ENCODE data around the gene TWF2. TPM values are rescaled to one million over a fixed set of nuclear protein-coding genes. Genes with fewer than 3 reads are reported as not detected.
"Not testable (repeated sequence)": the region's sequence is repeated elsewhere in the genome, so short reads cannot be mapped to it uniquely, and the experiment has no call there.

The TWF2 gene
- 10 to 100 TPM; 19.8 to 49.3 (median 30.3) TPM for total RNA-seq

GRCh38 chr3:52238761-52239701, at the start of gene TWF2:
TWF2 (minus strand) TSS chr3:52239158; CDS start chr3:52239016, 142 bp downstream.
- Histone ChIP-seq H3K4me1 (replicated peaks in 1 of 2) (peaks cover 34 to 35% of the 10 kb centered on the region in 2 donors), H3K4me3 (peak within 1 kb of the TSS; percentile 60 to 96 (median 80)), H3K27ac (peak within 1 kb of the TSS; percentile 82 to 93)
- in situ Hi-C loops (cut with MboI; ENCODE audit: low pct_unique_long_range_greater_than_20kb in 2 of 9, low sequenced_read_pairs in 9 of 9, unreplicated experiment in 9 of 9) = no loop called here
- 0 to 20% (median 0%) methylated on average over 1 to 7 of the region's 92 CpGs; no CpG with 5 or more reads in 4 of the 10 experiments for WGBS, 10 experiments
- peak; percentile 54 to 88 (median 84) for ATAC-seq (replicated peaks in 6 of 8)

DNA sequence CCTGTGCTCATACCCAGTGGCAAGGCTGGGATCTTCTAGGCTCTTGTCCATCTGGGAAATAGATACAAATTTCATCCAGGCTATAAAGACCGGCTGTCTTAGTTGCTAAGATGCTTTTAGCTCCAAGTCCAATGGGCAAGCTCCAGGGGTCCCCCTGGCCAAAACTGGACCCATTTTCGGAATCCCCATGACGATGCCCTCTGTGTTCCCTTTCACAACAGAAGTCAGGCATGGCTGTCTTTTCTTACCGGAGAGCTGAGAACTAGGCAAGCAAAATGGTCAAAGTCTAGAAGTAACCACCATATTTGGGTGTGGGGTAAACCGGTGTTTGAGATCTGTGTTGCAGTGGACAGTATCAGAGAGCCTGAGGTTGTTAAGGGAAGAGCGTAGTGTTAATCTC, 49.7 kb upstream of the TWF2 start:
- WGBS, 10 experiments = 60 to 100% (median 94%) methylated on average over 1 to 5 of the region's 6 CpGs; no CpG with 5 or more reads in 1 of the 10 experiments

GRCh38 chr3:52286777-52287110, 47.8 kb upstream of the TWF2 start:
- WGBS, 10 experiments = 50 to 84% (median 62%) methylated on average over 2 to 7 of the region's 8 CpGs; no CpG with 5 or more reads in 3 of the 10 experiments
- Histone ChIP-seq H3K4me3 (peak overlapping the region; percentile 42 to 83 (median 60)), H3K27ac (peak overlapping the region; percentile 100), H3K4me1 (replicated peaks in 1 of 2) (peaks cover 10 to 44% of the 10 kb centered on the region in 2 donors)
- in situ Hi-C loops (cut with MboI; ENCODE audit: low pct_unique_long_range_greater_than_20kb in 2 of 9, low sequenced_read_pairs in 9 of 9, unreplicated experiment in 9 of 9) = loop anchor here in 1 of 9 experiments (5.0 kb wide), 1 partner anchor 56 kb away; no protein-coding TSS in a partner anchor
- no peak for ATAC-seq (replicated peaks in 6 of 8)

More for the DNA sequence above, 49.7 kb upstream of the TWF2 start:
- ATAC-seq (replicated peaks in 6 of 8) = no peak
- in situ Hi-C loops (cut with MboI; ENCODE audit: low pct_unique_long_range_greater_than_20kb in 2 of 9, low sequenced_read_pairs in 9 of 9, unreplicated experiment in 9 of 9) = loop anchor here in 1 of 9 experiments (5.0 kb wide), 1 partner anchor 54 kb away; no protein-coding TSS in a partner anchor
- Histone ChIP-seq H3K4me1 (replicated peaks in 1 of 2) (peaks cover 10 to 36% of the 10 kb centered on the region in 2 donors), H3K27ac (peak overlapping the region; percentile 100), H3K4me3 (peak overlapping the region in 2 of 5 donors; percentile 51 to 60)

- WGBS, 10 experiments = 60 to 94% (median 89%) methylated on average over 1 to 3 of the region's 4 CpGs; no CpG with 5 or more reads in 4 of the 10 experiments
- H3K4me3 ChIP-seq; ATAC-seq (replicated peaks in 6 of 8); in situ Hi-C loops (cut with MboI; ENCODE audit: low pct_unique_long_range_greater_than_20kb in 2 of 9, low sequenced_read_pairs in 9 of 9, unreplicated experiment in 9 of 9): not testable (repeated sequence)
- peaks cover 26 to 61% of the 10 kb centered on the region in 2 donors for H3K4me1 ChIP-seq (replicated peaks in 1 of 2)
- peak overlapping the region in 1 of 2 donors; percentile 100 for H3K27ac ChIP-seq
Measured at GRCh38 chr3:52284051-52284450, 45.1 kb upstream of the TWF2 start.

DNA sequence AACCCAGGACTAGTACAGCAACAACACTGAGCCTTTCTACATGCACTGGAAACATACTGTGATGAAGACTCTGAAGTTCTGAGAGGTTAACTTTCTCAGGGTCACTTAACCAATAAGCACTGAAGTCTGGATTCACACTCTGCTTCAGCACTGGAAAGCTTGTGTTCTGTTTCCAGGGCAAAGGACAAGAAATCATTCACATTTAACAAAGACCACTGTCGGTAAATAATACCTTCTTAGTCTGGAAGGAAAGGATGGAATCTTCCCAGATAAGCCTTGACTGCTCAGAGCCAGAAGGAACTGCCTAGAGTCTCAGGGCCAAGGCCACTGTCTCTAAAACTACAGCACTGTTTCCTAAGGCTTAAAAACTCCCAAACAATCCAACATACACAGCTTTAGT, 44.3 kb upstream of the TWF2 start:
- in situ Hi-C loops (cut with MboI; ENCODE audit: low pct_unique_long_range_greater_than_20kb in 2 of 9, low sequenced_read_pairs in 9 of 9, unreplicated experiment in 9 of 9) = no loop called here
- Histone ChIP-seq H3K27ac (peak overlapping the region in 1 of 2 donors; percentile 100), H3K4me1 (replicated peaks in 1 of 2) (peaks cover 21 to 55% of the 10 kb centered on the region in 2 donors), H3K4me3 (no peak overlapping the region)
- WGBS, 10 experiments = 0 to 100% (median 36%) methylated on average over 1 of the region's 1 CpG; no CpG with 5 or more reads in 4 of the 10 experiments
- ATAC-seq (replicated peaks in 6 of 8) = no peak

DNA sequence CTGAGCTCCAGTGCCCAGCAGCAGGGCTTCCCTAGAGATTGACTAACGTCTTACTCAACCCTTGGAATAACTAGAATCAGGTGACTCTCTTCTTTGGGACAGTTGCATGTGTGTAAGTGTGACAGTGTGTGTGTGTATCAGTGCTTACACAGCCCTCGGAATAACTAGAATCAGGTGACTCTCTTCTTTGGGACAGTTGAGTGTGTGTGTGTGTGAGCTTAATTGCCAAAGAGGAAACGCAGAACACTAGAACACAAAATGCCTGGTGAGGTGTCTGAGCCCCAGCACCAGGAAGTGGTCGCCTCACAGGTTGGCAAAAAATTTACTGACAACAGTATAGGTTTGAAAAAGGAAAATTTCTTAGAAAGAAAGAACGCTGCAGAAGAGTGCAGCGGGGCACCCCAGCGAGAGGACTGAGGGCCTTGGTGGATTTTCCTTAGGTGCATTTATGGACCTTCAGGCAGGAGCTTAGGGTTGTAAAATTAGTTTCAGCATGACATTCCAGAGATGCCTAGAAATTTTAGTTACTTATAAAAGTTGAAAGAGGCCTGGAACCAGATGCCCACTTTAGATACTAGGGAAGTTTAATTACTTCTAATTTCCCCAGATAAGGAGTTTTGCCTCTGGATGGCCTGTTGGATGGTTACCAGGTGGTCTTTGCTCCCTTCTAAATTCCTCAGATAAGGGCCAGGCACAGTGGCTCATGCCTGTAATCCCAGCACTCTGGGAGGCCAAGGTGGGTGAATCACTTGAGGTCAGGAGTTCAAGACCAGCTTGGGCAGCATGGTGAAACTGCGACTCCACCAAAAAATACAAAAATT, 43.2 kb upstream of the TWF2 start:
- peaks cover 21 to 55% of the 10 kb centered on the region in 2 donors for H3K4me1 ChIP-seq (replicated peaks in 1 of 2)
- in situ Hi-C loops (cut with MboI; ENCODE audit: low pct_unique_long_range_greater_than_20kb in 2 of 9, low sequenced_read_pairs in 9 of 9, unreplicated experiment in 9 of 9) = no loop called here
- H3K4me3 ChIP-seq = no peak overlapping the region
- H3K27ac ChIP-seq = no peak overlapping the region
- WGBS, 10 experiments = 28 to 94% (median 85%) methylated on average over 1 to 8 of the region's 8 CpGs
- no peak for ATAC-seq (replicated peaks in 6 of 8)

GRCh38 chr3:52280050-52280461, 41.1 kb upstream of the TWF2 start:
- Histone ChIP-seq H3K4me3 (no peak overlapping the region), H3K4me1 (replicated peaks in 1 of 2) (peaks cover 28 to 37% of the 10 kb centered on the region in 2 donors), H3K27ac (peak overlapping the region; percentile 97)
- WGBS, 10 experiments = 5 to 53% (median 39%) methylated on average over 2 to 6 of the region's 6 CpGs
- in situ Hi-C loops (cut with MboI; ENCODE audit: low pct_unique_long_range_greater_than_20kb in 2 of 9, low sequenced_read_pairs in 9 of 9, unreplicated experiment in 9 of 9) = no loop called here
- peak in 7 of 8 experiments; percentile 1 to 18 (median 12) for ATAC-seq (replicated peaks in 6 of 8)

DNA sequence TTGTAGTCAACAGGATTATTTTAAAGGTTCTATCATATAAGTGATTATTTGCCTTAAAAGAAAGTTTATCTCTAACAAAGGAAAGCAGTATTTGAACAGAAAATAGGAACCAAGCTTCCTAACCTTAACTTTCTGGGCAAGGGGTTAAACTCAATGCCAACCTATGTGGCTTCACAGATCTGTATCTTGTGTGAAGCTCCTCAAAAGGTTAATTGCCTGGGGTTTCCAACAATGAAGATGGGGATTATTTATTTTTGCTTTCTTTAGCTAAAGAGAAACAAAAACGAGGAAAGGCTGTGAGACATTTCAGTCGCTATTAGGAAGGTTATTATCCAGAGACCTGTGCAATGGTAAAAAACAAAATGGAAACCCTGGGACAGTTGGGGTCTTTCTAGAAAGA, 40.6 kb upstream of the TWF2 start:
- in situ Hi-C loops (cut with MboI; ENCODE audit: low pct_unique_long_range_greater_than_20kb in 2 of 9, low sequenced_read_pairs in 9 of 9, unreplicated experiment in 9 of 9) = no loop called here
- WGBS, 10 experiments = 0 to 40% (median 19%) methylated on average over 1 to 2 of the region's 2 CpGs; no CpG with 5 or more reads in 4 of the 10 experiments
- ATAC-seq (replicated peaks in 6 of 8) = no peak
- Histone ChIP-seq H3K4me3 (peak overlapping the region in 3 of 5 donors; percentile 66 to 97 (median 91)), H3K27ac (peak overlapping the region; percentile 97), H3K4me1 (replicated peaks in 1 of 2) (peaks cover 28 to 33% of the 10 kb centered on the region in 2 donors)

- in situ Hi-C loops (cut with MboI; ENCODE audit: low pct_unique_long_range_greater_than_20kb in 2 of 9, low sequenced_read_pairs in 9 of 9, unreplicated experiment in 9 of 9) = no loop called here
- peak within 1 kb of the TSS; percentile 66 to 97 (median 82) for H3K4me3 ChIP-seq
- peak within 1 kb of the TSS; percentile 97 for H3K27ac ChIP-seq
- 0% methylated on average over 1 of the region's 58 CpGs; no CpG with 5 or more reads in 7 of the 10 experiments for WGBS, 10 experiments
- ATAC-seq (replicated peaks in 6 of 8) = peak; percentile 76 to 94 (median 88)
- H3K4me1 ChIP-seq (replicated peaks in 1 of 2) = peaks cover 24 to 28% of the 10 kb centered on the region in 2 donors
Measured at GRCh38 chr3:52278510-52279069, 39.6 kb upstream of the TWF2 start, which contains the start of gene WDR82. WDR82 (minus strand) TSS chr3:52278649; CDS start chr3:52278361, 288 bp downstream.

GRCh38 chr3:52277972-52278509, 39.1 kb upstream of the TWF2 start:
- Histone ChIP-seq H3K27ac (peak overlapping the region; percentile 97), H3K4me3 (peak overlapping the region; percentile 66 to 97 (median 82)), H3K4me1 (replicated peaks in 1 of 2) (peaks cover 19 to 28% of the 10 kb centered on the region in 2 donors)
- 0 to 5% (median 0%) methylated on average over 1 to 12 of the region's 54 CpGs; no CpG with 5 or more reads in 3 of the 10 experiments for WGBS, 10 experiments
- ATAC-seq (replicated peaks in 6 of 8) = peak; percentile 55 to 77 (median 63)
- in situ Hi-C loops (cut with MboI; ENCODE audit: low pct_unique_long_range_greater_than_20kb in 2 of 9, low sequenced_read_pairs in 9 of 9, unreplicated experiment in 9 of 9) = no loop called here

DNA sequence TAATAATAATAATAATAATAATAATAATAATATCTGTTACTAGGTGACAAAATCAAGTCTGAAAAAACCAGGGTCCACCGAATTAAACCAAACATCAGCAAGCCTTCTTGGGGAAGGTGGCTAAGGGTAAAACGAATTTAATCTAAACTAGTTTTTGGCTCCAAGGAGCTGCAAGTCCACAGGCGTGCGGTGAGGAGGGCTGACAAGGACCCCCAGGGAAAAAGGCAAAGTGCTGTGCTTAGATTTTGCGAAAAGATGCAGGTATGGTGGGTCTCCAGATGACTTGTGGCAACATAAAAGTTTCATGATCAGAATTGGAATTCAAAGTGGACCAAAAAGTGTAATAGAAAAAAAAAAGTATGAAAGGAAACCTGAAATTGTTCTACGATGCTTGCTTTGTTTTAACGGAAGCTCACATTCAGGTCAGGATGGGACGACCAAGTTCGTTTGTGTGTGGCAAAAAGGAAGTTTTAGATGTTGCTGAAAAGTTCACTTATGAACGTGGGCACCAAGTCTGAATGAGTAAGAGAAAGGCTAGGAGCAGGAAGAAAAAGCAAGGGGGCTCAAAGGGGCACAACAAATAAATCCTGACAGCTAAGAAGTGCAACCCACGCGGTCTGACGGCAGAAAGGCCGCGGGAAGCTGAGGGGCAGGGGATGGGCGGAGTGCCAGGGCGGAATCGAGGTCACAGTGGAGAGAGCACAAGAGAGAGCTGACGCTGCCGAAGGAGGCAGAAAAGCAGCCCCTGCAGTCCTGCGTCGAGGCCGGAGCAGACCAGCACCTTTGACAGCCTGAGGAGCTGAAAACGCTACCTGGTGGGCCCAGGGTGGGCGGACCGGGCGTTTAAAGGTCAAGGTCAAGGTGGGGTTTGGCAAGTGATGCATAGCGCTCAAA, 38.4 kb upstream of the TWF2 start:
- Histone ChIP-seq H3K27ac (peak overlapping the region; percentile 97), H3K4me3 (peak overlapping the region; percentile 66 to 97 (median 82)), H3K4me1 (replicated peaks in 1 of 2) (peaks cover 17 to 28% of the 10 kb centered on the region in 2 donors)
- whole genome bisulfite sequencing, 10 experiments = 0 to 8% (median 1%) methylated on average over 5 to 23 of the region's 28 CpGs
- peak in 6 of 8 experiments; percentile 10 to 33 (median 18) for ATAC-seq (replicated peaks in 6 of 8)
- in situ Hi-C loops (cut with MboI; ENCODE audit: low pct_unique_long_range_greater_than_20kb in 2 of 9, low sequenced_read_pairs in 9 of 9, unreplicated experiment in 9 of 9) = no loop called here

All from motor neuron (in vitro differentiated cells).